RWPE2 (cell line): ENCODE measurements around the gene TMEM150A.
"Not testable (repeated sequence)": the region's sequence is repeated elsewhere in the genome, so short reads cannot be mapped to it uniquely, and the experiment has no call there.

Source experiments
- ATAC-seq: fragments of 200-7000 bp; cut with Tn5 transposase; 3 replicates; pipeline ENCODE4 v1.9.1; 2021; ENCODE audit warnings: low read depth
- DNase-seq: peaks from one replicate; pipeline ENCODE4 v3.0.0-alpha.2; 2020; ENCODE audit warnings: low spot score
- H3K27ac ChIP-seq: fragments of 450-650 bp; 2 replicates; pipeline ENCODE4 v1.5.1; 2017; ENCODE audit warnings: mild to moderate bottlenecking; ENCODE audit not compliant: poor library complexity, severe bottlenecking
- H3K27me3 ChIP-seq: fragments of 250-450 bp; sonication (Bioruptor Pico); 2 replicates; pipeline ENCODE4 v1.5.1; 2021; ENCODE audit warnings: mild to moderate bottlenecking, moderate library complexity; ENCODE audit not compliant: insufficient read depth, poor library complexity, severe bottlenecking
- H3K36me3 ChIP-seq: fragments of 250-450 bp; sonication (Bioruptor Pico); 2 replicates; pipeline ENCODE4 v1.5.1; 2020; ENCODE audit warnings: low read depth, mild to moderate bottlenecking, moderate library complexity
- H3K4me1 ChIP-seq: fragments of 250-450 bp; sonication (Bioruptor Pico); 2 replicates; pipeline ENCODE4 v1.5.1; 2021; ENCODE audit warnings: mild to moderate bottlenecking, moderate library complexity; ENCODE audit not compliant: insufficient read depth, poor library complexity, severe bottlenecking
- H3K4me3 ChIP-seq: fragments of 250-450 bp; sonication (Bioruptor Pico); 2 replicates; pipeline ENCODE4 v1.5.1; 2021; ENCODE audit warnings: mild to moderate bottlenecking, moderate library complexity; ENCODE audit not compliant: severe bottlenecking
- H3K9me3 ChIP-seq: fragments of 250-450 bp; sonication (Bioruptor Pico); 2 replicates; pipeline ENCODE4 v1.5.1; 2021; ENCODE audit warnings: mild to moderate bottlenecking, moderate library complexity; ENCODE audit not compliant: severe bottlenecking
- CTCF ChIP-seq: fragments of 450-650 bp; IDR thresholded peaks from one replicate; pipeline ENCODE4 v1.5.1; 2017; ENCODE audit warnings: mild to moderate bottlenecking, moderate library complexity; ENCODE audit not compliant: poor library complexity, severe bottlenecking

The TMEM150A gene

GRCh38 chr2:85595301-85596025 is 7.0 kb downstream of the TMEM150A start, which contains the start of gene RNF181:
TSS of gene RNF181 (plus strand) at chr2:85595745. CDS start at chr2:85595764, 19 bp downstream.
- no peak for TF ChIP-seq CTCF
- H3K9me3 ChIP-seq = no peaks in the 10 kb centered on the region
- H3K4me3 ChIP-seq = peak within 1 kb of the TSS; percentile 63
- ATAC-seq = peak; percentile 98
- H3K27ac ChIP-seq = peak within 1 kb of the TSS; percentile 70
- peak; percentile 95 for DNase-seq
- peaks cover 4% of the 10 kb centered on the region for H3K4me1 ChIP-seq
- peaks cover 24% of the 10 kb centered on the region for H3K36me3 ChIP-seq
- H3K27me3 ChIP-seq = no peaks in the 10 kb centered on the region

- peak overlapping the region; percentile 63 for H3K4me3 ChIP-seq
- peak overlapping the region; percentile 70 for H3K27ac ChIP-seq
- DNase-seq = no peak
- H3K27me3 ChIP-seq = no peaks in the 10 kb centered on the region
- H3K4me1 ChIP-seq = peaks cover 4% of the 10 kb centered on the region
- peaks cover 24% of the 10 kb centered on the region for H3K36me3 ChIP-seq
- no peak for TF ChIP-seq CTCF
- ATAC-seq = no peak; the same call in 2 of the 3 replicates
- H3K9me3 ChIP-seq = no peaks in the 10 kb centered on the region
These were observed 7.7 kb downstream of the TMEM150A start for GRCh38 chr2:85594715-85595300.

- Histone ChIP-seq H3K4me1 (peaks cover 4% of the 10 kb centered on the region), H3K27me3 (no peaks in the 10 kb centered on the region), H3K9me3 (no peaks in the 10 kb centered on the region), H3K4me3 (no peak overlapping the region), H3K27ac (no peak overlapping the region), H3K36me3 (peaks cover 17% of the 10 kb centered on the region)
- no peak for TF ChIP-seq CTCF
- no peak for ATAC-seq
- no peak for DNase-seq
These were observed 9.5 kb downstream of the TMEM150A start for GRCh38 chr2:85593023-85593422.

- H3K27me3 ChIP-seq, ATAC-seq, H3K4me1 ChIP-seq, H3K27ac ChIP-seq, H3K9me3 ChIP-seq, H3K36me3 ChIP-seq, H3K4me3 ChIP-seq, DNase-seq: not testable (repeated sequence)
These were observed 10.2 kb downstream of the TMEM150A start for GRCh38 chr2:85592299-85592698.

- H3K27ac ChIP-seq = no peak overlapping the region
- no peak for ATAC-seq
These were observed 10.9 kb downstream of the TMEM150A start for GRCh38 chr2:85591563-85591962.

More at GRCh38 chr2:85591563-85591962, 10.9 kb downstream of the TMEM150A start:
- peaks cover 4% of the 10 kb centered on the region for H3K4me1 ChIP-seq
- no peak for TF ChIP-seq CTCF
- peaks cover 2% of the 10 kb centered on the region for H3K36me3 ChIP-seq
- H3K9me3 ChIP-seq = no peaks in the 10 kb centered on the region
- H3K4me3 ChIP-seq = no peak overlapping the region
- DNase-seq = no peak
- H3K27me3 ChIP-seq = no peaks in the 10 kb centered on the region
